Left ventricle myocardium inferior (tissue), 1 donor: ENCODE measurements around the gene NCK2. TPM values are rescaled to one million over a fixed set of nuclear protein-coding genes. Genes with fewer than 3 reads are reported as not detected.

Source experiments
- DNase-seq: peaks from one replicate; pipeline ENCODE4 v3.0.0-alpha.2; 2020
- H3K27ac ChIP-seq: fragments of 200-600 bp; replicated peaks from 2 replicates; pipeline ENCODE4 v1.8.0; 2021
- H3K27me3 ChIP-seq: fragments of 200-600 bp; 2 replicates; pipeline ENCODE4 v1.8.0; 2021; ENCODE audit warnings: low read depth
- H3K36me3 ChIP-seq: fragments of 200-600 bp; 2 replicates; pipeline ENCODE4 v1.8.0; 2021
- H3K4me1 ChIP-seq: fragments of 200-600 bp; 2 replicates; pipeline ENCODE4 v1.8.0; 2021
- H3K4me3 ChIP-seq: fragments of 200-600 bp; 2 replicates; pipeline ENCODE4 v1.8.0; 2021; ENCODE audit warnings: mild to moderate bottlenecking, moderate library complexity
- H3K9me3 ChIP-seq: fragments of 200-600 bp; replicated peaks from 2 replicates; pipeline ENCODE4 v1.8.0; 2021
- intact Hi-C: fragments of 100-400 bp; cut with micrococcal nuclease; formaldehyde crosslinking; loops from one replicate; pipeline ENCODE4 v1.11.0; 2022
- total RNA-seq: library from RNA; stranded (reverse); fragmentation: NEBNext Ultra II Directional; extraction: Animal tissue kit (Norgen Biotek cat#: 25700); gene quantifications from one replicate; pipeline ENCODE4 v1.2.1, GENCODE V29; 2021
- TF ChIP-seq, protein P1 (sequence below): fragments of 200-600 bp; IDR thresholded peaks from 2 replicates; pipeline ENCODE4 v1.8.0; 2021; ENCODE audit warnings: antibody characterized with exemption, mild to moderate bottlenecking, borderline replicate concordance
- donor health status: DM: no; HTN: yes; CAD: no; lungs with severe emphysema.

The NCK2 gene
- total RNA-seq, 1 donor from 2014 or later: 24.7 TPM

GRCh38 chr2:105917688-105918087 lies 173.0 kb downstream of the NCK2 start:
- peaks cover 41% of the 10 kb centered on the region for H3K9me3 ChIP-seq
- no peak overlapping the region for H3K4me3 ChIP-seq
- H3K27ac ChIP-seq: no peak overlapping the region
- peaks cover 28% of the 10 kb centered on the region for H3K4me1 ChIP-seq
- intact Hi-C loops: no loop called here
- no peak for DNase-seq
- TF ChIP-seq, protein P1, sequence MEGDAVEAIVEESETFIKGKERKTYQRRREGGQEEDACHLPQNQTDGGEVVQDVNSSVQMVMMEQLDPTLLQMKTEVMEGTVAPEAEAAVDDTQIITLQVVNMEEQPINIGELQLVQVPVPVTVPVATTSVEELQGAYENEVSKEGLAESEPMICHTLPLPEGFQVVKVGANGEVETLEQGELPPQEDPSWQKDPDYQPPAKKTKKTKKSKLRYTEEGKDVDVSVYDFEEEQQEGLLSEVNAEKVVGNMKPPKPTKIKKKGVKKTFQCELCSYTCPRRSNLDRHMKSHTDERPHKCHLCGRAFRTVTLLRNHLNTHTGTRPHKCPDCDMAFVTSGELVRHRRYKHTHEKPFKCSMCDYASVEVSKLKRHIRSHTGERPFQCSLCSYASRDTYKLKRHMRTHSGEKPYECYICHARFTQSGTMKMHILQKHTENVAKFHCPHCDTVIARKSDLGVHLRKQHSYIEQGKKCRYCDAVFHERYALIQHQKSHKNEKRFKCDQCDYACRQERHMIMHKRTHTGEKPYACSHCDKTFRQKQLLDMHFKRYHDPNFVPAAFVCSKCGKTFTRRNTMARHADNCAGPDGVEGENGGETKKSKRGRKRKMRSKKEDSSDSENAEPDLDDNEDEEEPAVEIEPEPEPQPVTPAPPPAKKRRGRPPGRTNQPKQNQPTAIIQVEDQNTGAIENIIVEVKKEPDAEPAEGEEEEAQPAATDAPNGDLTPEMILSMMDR: no peak
- peaks cover 3% of the 10 kb centered on the region for H3K36me3 ChIP-seq
- no peaks in the 10 kb centered on the region for H3K27me3 ChIP-seq

DNA sequence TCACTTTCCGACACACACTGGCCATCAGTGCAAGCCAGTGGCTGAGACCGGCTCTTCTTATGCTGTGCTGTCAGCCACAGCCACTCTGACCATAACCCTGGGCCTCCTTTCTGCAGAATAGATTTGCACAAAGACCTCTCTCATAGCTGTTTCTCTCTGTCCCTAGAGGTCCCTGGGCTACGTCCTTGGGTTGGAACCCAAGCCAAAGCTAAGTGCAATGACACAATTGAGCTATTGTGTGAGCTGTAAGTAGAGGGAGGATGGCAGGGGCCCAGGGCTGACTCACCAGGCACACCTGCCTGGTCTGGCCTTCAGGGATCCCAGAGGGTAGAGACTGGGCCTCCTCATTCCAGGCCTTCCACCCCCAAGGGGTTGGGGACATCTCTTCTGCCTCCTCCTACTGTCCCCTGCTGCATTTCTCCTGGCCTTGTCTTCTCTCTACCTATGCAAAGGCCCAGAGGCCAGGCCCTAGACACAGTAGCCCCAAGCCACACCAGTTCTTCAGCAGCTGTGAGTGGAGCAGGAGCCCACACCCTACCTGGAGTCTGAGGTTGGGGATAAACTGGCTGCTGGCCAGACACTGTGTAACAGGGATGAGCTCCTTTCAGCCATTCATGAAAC lies 174.6 kb downstream of the NCK2 start:
- Histone ChIP-seq H3K27ac (peak overlapping the region; percentile 58), H3K36me3 (peaks cover 3% of the 10 kb centered on the region), H3K9me3 (peaks cover 34% of the 10 kb centered on the region), H3K4me3 (no peak overlapping the region), H3K4me1 (peaks cover 28% of the 10 kb centered on the region), H3K27me3 (no peaks in the 10 kb centered on the region)
- TF ChIP-seq, protein P1: no peak
- intact Hi-C loops: no loop called here
- DNase-seq: peak; percentile 70

DNA sequence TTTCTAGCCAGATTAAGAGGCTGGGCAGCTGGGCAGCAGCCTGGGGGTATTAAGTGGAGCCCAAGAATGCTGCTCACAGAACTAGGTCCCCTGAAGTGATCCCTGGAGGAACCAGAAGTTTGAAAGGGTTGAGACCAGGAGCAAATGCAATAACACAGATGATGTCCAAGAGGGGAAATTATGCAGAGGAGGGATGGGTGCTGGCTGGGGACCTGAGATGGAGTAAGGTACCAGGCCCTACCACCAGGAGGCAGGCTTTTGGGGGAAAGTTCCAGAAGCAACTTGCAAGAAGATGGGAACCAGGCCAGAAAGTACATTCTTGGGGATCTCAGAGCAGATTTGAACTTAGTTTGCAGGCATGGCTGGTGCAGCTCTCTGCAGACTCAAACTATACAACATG lies 175.1 kb downstream of the NCK2 start:
- H3K4me3 ChIP-seq: no peak overlapping the region
- intact Hi-C loops: no loop called here
- no peak for DNase-seq

GRCh38 chr2:105924271-105924670 lies 179.6 kb downstream of the NCK2 start:
- Histone ChIP-seq H3K36me3 (no peaks in the 10 kb centered on the region), H3K9me3 (peaks cover 11% of the 10 kb centered on the region), H3K27ac (no peak overlapping the region), H3K4me3 (no peak overlapping the region), H3K27me3 (no peaks in the 10 kb centered on the region), H3K4me1 (peaks cover 24% of the 10 kb centered on the region)
- intact Hi-C loops: no loop called here
- TF ChIP-seq, protein P1: no peak
- no peak for DNase-seq

More for the DNA sequence above, 175.1 kb downstream of the NCK2 start:
- TF ChIP-seq, protein P1: peak; percentile 47
- Histone ChIP-seq H3K27me3 (no peaks in the 10 kb centered on the region), H3K9me3 (peaks cover 29% of the 10 kb centered on the region), H3K4me1 (peaks cover 28% of the 10 kb centered on the region), H3K36me3 (peaks cover 3% of the 10 kb centered on the region), H3K27ac (peak overlapping the region; percentile 58)

DNA sequence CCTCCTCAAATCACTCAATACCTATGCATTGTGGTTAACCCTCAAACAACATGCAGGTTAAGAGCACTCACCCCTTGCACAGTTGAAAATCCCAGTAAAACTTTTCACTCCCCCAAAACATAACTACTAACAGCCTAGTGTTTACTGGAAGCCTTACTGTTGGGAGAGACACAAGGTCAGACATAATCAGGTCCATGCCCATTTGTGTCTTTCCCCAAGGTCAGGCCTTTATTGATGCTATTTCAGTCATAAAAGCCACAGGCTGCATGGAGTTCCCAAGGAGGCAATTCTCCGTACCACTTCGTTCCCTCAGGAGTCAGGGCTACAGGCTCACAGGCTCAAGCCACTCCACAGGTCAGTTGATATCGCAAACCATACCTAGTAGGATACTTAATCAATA lies 180.2 kb downstream of the NCK2 start:
- Histone ChIP-seq H3K27ac (no peak overlapping the region), H3K36me3 (no peaks in the 10 kb centered on the region), H3K27me3 (no peaks in the 10 kb centered on the region), H3K4me3 (no peak overlapping the region), H3K4me1 (peaks cover 22% of the 10 kb centered on the region), H3K9me3 (peaks cover 11% of the 10 kb centered on the region)
- DNase-seq: no peak
- TF ChIP-seq, protein P1: no peak
- intact Hi-C loops: no loop called here
